Measurements from ENCODE around the gene TANC2.

TANC2 gene

DNA sequence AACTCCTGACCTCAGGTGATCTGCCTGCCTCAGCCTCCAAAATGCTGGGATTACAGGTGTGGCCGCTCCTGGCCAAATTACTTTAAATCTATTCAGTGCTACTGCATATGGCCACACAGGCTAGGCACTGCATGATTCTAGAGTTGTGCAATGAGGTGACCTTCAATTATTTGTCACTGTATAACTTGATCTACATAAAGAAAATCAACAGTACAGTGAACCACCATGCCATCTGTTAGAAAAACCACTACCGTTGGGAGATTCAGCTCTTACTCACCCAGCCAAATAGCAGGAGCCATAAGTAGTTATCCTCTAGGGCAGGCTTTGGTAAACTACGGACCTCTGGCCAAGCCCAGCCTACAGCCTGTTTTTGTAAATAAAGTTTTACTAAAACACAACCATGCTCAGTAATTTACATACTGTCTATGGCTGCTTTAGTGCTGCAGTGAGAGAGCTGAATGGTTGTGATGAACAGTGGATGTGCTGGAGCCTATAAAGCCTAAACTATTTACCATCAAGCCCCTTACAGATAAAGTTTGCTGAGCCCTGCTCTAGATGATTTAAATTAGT is 40.7 kb upstream of the TANC2 start:
- H3K4me3 ChIP-seq (ENCODE audit: low read depth, low read length), result no peak overlapping the region
- no peak for DNase-seq (ENCODE audit: low read depth)
- TF ChIP-seq, protein P1, sequence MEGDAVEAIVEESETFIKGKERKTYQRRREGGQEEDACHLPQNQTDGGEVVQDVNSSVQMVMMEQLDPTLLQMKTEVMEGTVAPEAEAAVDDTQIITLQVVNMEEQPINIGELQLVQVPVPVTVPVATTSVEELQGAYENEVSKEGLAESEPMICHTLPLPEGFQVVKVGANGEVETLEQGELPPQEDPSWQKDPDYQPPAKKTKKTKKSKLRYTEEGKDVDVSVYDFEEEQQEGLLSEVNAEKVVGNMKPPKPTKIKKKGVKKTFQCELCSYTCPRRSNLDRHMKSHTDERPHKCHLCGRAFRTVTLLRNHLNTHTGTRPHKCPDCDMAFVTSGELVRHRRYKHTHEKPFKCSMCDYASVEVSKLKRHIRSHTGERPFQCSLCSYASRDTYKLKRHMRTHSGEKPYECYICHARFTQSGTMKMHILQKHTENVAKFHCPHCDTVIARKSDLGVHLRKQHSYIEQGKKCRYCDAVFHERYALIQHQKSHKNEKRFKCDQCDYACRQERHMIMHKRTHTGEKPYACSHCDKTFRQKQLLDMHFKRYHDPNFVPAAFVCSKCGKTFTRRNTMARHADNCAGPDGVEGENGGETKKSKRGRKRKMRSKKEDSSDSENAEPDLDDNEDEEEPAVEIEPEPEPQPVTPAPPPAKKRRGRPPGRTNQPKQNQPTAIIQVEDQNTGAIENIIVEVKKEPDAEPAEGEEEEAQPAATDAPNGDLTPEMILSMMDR (IDR thresholded peaks at IDR 0.05; ENCODE audit: insufficient read depth, low read depth, low read length, missing control alignments), result no peak

DNA sequence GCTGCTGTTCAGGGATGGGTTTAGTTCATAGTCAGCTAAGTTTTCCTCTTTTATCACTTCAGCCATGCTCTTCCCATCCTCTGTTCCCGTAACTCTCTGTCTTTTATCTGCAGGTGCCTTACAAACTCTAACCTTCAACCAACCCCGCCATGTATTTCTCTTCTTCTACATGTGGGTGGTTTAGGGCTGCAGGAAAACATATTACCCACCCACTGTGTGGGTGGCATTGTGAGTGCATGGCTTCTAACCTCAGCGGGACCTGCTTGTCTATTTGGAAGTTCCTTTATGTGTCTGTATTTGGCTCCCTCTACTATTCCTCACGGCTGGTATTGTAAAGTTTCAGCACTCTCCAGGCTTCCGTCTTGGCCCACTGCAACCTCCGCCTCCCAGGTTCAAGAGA is 39.0 kb upstream of the TANC2 start:
- no peak overlapping the region for H3K4me3 ChIP-seq (ENCODE audit: low read depth, low read length)
- TF ChIP-seq, protein P1 (IDR thresholded peaks at IDR 0.05; ENCODE audit: insufficient read depth, low read depth, low read length, missing control alignments), result no peak

DNA sequence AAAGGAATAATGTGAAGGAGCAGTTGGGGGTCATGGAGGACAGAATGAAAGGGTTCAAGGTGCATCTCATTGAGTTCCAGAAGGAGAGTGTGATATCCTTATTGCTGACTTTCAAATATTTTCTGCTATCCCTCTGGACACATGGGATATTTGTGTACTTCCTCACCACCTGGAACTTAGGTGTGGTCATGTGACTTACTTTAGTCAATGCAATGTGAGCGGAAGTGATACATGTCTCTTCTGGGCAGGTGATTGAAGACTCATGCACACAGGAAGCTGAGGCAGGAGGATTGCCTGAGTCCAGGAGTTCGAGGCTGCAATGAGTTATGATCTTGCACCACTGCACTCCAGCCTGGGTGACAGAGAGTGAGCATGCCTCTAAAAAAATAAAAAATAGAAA is 36.7 kb upstream of the TANC2 start:
- H3K4me3 ChIP-seq (ENCODE audit: low read depth, low read length), result no peak overlapping the region
- no peak for DNase-seq (ENCODE audit: low read depth)
- TF ChIP-seq, protein P1 (IDR thresholded peaks at IDR 0.05; ENCODE audit: insufficient read depth, low read depth, low read length, missing control alignments), result no peak

More for the DNA sequence above, 39.0 kb upstream of the TANC2 start:
- no peak for DNase-seq (ENCODE audit: low read depth)

DNA sequence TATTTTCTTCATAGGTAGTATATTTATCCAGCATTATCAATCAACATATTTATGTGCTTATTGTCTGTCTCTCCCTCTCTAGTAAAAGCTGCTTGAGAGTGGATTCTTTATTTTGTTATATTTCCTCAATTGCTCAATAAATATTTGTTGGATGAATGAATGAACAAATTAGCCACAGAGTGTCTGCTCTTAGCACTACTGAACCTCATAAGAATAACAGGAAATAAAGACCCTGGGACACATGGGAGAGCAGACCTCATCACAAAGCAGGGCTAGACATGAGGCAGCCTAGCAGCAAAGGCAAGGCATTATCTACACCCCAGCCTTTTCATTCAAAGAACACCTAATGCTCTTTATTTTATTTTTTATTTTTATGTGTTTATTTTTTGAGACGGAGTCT is 34.9 kb upstream of the TANC2 start:
- no peak for DNase-seq (ENCODE audit: low read depth)
- TF ChIP-seq, protein P1 (IDR thresholded peaks at IDR 0.05; ENCODE audit: insufficient read depth, low read depth, low read length, missing control alignments), result no peak
- no peak overlapping the region for H3K4me3 ChIP-seq (ENCODE audit: low read depth, low read length)

DNA sequence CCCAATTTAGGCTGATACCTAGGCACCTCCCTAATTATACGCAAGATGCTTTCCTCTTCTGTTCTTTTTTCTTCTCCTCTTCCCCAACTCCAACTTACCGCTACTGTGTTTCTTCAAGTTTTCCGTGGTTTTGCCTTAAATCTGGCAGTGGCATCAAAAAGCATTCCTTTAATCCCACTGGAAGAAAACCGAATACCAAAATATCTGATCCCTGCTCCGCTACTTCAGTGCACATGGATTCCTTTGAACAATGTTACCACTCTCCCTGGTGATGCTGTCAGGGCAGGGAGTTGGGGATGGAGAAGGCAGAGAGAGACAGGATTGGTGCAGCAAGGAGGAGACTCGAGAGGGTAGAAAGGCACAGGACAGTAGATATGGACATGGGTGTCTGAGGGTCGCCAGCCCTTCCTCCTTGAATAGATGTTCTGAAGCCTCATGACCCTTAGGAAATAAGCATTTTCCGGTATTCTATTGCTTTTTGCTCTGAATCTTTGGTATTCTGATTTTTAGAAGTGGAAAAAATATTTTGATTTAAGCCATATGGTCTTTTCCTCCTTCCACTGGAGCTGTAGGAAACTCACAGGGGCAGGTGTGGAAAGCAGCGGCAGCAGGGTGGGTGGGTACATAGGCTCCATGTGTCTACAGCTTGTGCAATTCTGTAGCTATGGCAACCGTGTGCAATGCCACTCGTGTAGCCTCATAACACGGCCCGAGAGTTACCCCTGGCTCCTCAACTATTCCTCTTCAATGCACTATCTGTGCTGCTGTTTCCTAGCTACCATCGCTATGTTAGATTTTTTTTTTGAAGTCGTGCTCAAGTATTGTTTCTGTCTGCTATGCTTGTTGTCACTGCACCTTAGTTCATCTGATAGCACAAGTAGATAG is 32.3 kb upstream of the TANC2 start:
- TF ChIP-seq, protein P1 (IDR thresholded peaks at IDR 0.05; ENCODE audit: insufficient read depth, low read depth, low read length, missing control alignments), result no peak
- no peak overlapping the region for H3K4me3 ChIP-seq (ENCODE audit: low read depth, low read length)
- no peak for DNase-seq (ENCODE audit: low read depth)

DNA sequence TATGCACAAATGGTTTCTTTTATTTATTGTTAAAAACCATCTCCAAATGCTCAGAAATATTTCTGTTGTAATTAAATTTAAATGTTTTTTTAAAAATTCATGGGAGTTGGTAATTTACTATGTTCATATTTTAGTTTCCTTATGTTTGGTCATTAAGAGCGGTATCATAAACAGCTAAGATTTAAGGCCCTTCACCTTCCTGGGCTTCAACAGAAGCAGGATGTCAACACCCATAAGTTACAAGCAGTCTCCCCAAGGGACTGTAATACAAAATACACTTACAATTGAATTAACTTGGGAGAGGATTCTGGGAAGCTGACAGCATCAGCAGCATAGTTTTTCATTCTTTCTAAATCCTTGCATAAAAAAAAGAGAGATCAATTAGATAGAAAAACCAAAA is 30.9 kb upstream of the TANC2 start:
- no peak for DNase-seq (ENCODE audit: low read depth)
- no peak overlapping the region for H3K4me3 ChIP-seq (ENCODE audit: low read depth, low read length)
- TF ChIP-seq, protein P1 (IDR thresholded peaks at IDR 0.05; ENCODE audit: insufficient read depth, low read depth, low read length, missing control alignments), result no peak

Data from GM12865 (cell line).